ENCODE data around the gene TIMM21.

- TF ChIP-seq POLR2AphosphoS5 (IDR thresholded peaks at IDR 0.05; ENCODE audit: low read depth) (no peak), CTCF (IDR thresholded peaks at IDR 0.05; ENCODE audit: insufficient read depth, low read length) (no peak)
Measured at GRCh38 chr18:74149878-74150277, 1.6 kb downstream of the TIMM21 start.

Measured in HL-60 (cell line).